NOMO-1 treated with DMSO at 0.1 percent for 48 hours (cell line): ENCODE data around the gene LTBP1.
"Not testable (repeated sequence)": the region's sequence is repeated elsewhere in the genome, so short reads cannot be mapped to it uniquely, and the experiment has no call there.

Experiments used
- DNase-seq: peaks from one replicate; lab custom pipeline; 2025; ENCODE audit not compliant: unreplicated experiment; lab: John Stamatoyannopoulos, UW

Gene LTBP1

GRCh38 chr2:33406622-33407021 lies 459.9 kb downstream of the LTBP1 start:
- no peak for DNase-seq

GRCh38 chr2:33408109-33408508 lies 461.4 kb downstream of the LTBP1 start:
- no peak for DNase-seq

GRCh38 chr2:33409417-33409955 lies 462.7 kb downstream of the LTBP1 start:
- DNase-seq = no peak

- no peak for DNase-seq
Observed at GRCh38 chr2:33411765-33412164, 465.0 kb downstream of the LTBP1 start.

GRCh38 chr2:33412920-33413319 lies 466.2 kb downstream of the LTBP1 start:
- DNase-seq = no peak

GRCh38 chr2:33419581-33420200 lies 472.9 kb downstream of the LTBP1 start:
- no peak for DNase-seq

GRCh38 chr2:33420726-33421125 lies 474.0 kb downstream of the LTBP1 start:
- no peak for DNase-seq

- DNase-seq = no peak
Observed at GRCh38 chr2:33421820-33422219, 475.1 kb downstream of the LTBP1 start.

GRCh38 chr2:33425161-33425560 lies 478.4 kb downstream of the LTBP1 start:
- no peak for DNase-seq

GRCh38 chr2:33425586-33426031 lies 478.9 kb downstream of the LTBP1 start:
- no peak for DNase-seq

- DNase-seq = no peak
Observed at GRCh38 chr2:33426666-33427231, 480.0 kb downstream of the LTBP1 start.

- no peak for DNase-seq
Observed at GRCh38 chr2:33430077-33430476, 483.3 kb downstream of the LTBP1 start.

- no peak for DNase-seq
Observed at GRCh38 chr2:33430856-33431255, 484.1 kb downstream of the LTBP1 start.

GRCh38 chr2:33432871-33433270 lies 486.1 kb downstream of the LTBP1 start:
- DNase-seq = no peak

- DNase-seq = no peak
Observed at GRCh38 chr2:33433279-33434235, 486.8 kb downstream of the LTBP1 start.

GRCh38 chr2:33435518-33435917 lies 488.8 kb downstream of the LTBP1 start:
- DNase-seq = no peak

GRCh38 chr2:33436083-33436482 lies 489.3 kb downstream of the LTBP1 start:
- no peak for DNase-seq

GRCh38 chr2:33437297-33437696 lies 490.5 kb downstream of the LTBP1 start:
- DNase-seq = no peak

- no peak for DNase-seq
Observed at GRCh38 chr2:33437815-33438214, 491.1 kb downstream of the LTBP1 start.

GRCh38 chr2:33441235-33441810 lies 494.6 kb downstream of the LTBP1 start:
- peak; percentile 18 for DNase-seq

- DNase-seq = not testable (repeated sequence)
Observed at GRCh38 chr2:33442052-33442451, 495.3 kb downstream of the LTBP1 start.
